NCI-H146 treated with DMSO at 0.1 percent for 48 hours (cell line): ENCODE results near the gene PSMB3.

Experiments
- DNase-seq: peaks from one replicate; lab custom pipeline; 2025; ENCODE audit not compliant: unreplicated experiment; lab: John Stamatoyannopoulos, UW

The PSMB3 gene

DNA sequence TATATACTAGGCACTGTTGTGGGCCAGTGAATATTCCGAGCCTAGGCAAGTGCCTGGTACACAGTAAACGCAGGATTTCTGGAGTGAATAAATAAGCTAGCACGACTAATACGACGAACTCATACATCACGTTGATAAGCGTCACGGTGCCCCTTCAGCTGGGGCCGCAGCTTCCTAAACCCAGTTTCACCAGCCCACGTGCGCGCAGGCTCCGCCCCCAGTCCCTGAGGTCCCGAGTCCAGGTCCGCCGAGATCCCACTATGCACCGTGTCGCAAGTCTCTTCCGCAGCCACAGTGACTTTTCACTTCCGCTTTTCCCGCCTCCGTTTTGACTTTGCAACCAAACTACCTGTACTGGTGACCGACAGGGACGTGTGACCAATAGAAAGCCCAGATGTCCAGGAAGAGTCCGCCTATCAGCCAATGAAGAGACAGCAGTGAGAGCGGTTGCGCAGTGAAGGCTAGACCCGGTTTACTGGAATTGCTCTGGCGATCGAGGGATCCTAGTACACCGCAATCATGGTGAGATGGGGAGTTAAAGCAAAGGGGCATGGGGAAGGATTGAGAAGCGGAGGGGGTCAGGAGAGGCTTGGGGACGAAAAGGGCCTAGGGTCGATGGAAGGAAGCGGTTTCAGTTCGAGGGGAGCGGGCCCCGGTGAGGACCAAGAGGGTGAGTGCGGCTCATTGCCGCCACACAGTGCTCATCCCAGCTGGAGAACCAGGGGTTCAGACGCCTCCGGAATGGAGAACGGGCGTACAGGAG, at the start of gene PSMB3:
TSS of gene PSMB3 (plus strand) at position 434 of the 763 bp plus-strand sequence. CDS start at position 520, 86 bp downstream.
- peak; percentile 99 for DNase-seq

DNA sequence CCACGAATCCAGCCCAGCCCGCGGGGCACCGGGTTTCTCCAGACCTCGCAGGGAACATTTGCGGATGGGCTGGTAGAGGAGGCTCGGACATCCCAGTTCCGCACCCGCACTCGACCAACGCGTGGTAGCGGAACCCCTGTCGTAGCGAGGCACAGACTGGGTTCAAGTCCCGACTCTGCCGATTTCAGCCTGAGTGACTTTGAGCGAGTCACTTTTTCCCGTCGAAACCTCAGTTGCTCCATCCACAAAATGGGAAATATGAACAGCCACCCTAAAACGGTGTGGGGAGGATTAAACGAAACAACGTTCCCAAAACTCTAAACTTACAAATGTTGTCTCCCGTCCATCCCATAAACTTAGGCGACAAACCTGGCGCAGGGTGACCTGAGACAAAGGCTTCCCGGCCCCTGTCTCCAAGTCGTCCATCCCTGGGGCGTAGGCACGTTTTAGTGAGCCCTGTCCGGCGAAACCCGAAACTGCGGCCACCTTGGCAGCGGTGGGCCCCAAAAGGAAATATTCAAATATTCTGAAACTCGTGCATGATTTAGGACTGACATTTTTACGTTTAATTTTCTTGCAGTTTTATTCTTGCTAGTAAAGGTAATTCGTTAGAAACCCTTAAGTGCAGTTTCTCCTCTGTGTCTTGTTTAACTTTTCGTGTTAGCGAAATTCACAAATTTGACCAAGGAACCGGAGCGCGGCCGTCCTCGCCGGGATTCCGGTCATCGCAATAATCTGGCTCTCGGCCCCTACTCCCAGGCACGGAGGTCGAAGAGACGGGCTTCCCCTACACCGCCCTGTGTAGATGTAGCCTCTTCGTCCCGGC, 49.4 kb upstream of the PSMB3 start:
- DNase-seq = no peak

DNA sequence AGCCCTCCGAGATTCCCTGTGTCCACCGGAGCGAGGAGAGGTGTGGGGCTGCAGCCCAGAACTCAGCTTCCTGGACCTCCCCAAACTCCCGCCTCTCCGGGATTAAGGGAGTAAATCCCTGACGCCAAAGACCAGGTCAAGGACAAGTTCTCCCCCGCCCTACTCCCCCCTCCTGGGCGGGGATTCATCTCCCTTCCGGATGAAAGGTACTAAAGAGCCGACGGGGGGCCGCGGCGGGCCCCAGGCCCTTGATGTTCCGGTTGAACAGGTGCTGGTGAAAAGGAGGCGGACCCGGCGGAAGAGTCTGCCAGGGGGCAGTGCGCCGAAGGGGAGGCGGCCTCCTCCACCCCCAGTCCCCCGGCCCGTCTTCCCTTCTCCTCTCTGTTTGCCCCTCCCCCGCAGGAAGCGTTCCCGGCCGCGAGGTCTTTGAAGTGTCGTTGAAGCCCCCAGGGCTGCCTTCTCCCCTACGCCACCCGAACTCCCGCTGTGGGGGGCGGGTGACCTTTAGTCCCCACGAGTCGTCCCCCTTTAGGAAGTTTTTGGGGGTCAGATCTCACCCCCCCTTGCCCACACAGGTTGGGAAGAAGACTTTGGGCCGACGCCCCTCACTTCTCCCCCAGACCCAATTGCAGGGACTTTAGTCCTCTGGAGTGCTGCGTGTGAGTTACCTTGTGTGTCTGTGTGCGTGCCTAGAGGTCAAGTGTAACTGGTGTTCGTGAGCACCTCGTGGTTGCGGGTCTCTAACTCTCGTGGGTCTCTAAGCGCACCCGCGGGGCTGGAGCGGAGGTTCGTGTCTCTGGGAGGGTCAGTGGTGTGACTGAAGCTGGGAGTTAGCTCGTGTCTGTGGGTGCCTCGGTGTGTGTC, 48.6 kb upstream of the PSMB3 start:
- DNase-seq = peak; percentile 95

DNA sequence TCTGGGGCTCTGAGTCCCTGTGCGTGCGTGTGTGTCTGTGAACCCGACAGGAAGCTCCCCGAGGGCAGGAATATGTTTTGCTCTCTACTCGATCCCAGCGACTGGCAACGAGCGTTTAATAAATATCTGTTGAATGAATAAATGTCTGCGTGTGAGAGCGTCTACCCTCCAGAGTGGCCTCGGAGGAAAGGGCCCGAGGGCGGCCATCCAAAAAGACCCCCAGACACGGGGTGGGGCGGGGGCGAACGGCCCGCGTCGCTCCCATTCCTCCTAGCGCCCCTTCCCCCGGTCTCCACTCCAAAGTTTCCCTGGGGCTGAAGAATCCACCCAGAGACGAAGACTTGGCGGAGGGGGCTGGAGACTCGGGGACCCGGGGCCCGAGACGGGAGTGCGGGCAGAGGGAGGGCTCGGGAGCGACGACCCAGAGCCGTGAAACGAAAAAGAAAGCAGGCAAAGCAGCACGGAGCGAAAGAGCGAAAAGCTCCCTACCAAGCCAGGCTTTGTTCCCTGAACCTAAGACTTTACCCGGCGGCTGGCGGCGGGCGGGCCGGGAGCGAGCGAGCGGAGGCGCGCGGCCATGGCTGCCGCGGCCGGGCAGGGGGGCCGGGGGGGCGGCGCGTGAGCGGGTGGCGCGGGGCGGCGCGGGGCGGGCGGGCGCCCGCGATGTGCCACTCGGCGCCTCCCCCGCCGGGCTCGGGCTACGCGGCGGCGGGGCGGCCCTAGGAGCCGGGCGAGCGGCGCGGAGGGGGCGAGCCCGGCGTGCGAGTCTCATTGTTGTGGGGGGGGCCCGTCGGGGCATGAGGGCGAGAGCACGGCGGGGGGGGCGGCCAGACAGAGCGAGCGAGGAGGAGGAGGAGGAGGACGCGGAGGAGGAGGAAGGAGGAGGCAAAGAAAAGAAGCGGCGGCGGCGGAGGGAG, 47.7 kb upstream of the PSMB3 start, which contains the start of gene MLLT6:
TSS of gene MLLT6 (plus strand) at position 668 of the 917 bp plus-strand sequence. CDS start 360 bp downstream, outside the sequence.
- peak; percentile 44 for DNase-seq

DNA sequence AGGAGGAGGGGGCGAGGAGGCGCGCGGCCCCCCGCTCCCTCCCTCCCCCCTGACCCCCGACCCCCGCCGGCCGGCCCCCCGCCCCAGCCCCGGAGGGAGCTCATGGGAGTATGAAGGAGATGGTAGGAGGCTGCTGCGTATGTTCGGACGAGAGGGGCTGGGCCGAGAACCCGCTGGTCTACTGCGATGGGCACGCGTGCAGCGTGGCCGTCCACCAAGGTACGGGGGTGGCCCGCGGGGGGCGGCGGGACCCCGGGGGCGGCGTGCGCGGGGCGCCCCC, 47.1 kb upstream of the PSMB3 start:
- peak; percentile 40 for DNase-seq

DNA sequence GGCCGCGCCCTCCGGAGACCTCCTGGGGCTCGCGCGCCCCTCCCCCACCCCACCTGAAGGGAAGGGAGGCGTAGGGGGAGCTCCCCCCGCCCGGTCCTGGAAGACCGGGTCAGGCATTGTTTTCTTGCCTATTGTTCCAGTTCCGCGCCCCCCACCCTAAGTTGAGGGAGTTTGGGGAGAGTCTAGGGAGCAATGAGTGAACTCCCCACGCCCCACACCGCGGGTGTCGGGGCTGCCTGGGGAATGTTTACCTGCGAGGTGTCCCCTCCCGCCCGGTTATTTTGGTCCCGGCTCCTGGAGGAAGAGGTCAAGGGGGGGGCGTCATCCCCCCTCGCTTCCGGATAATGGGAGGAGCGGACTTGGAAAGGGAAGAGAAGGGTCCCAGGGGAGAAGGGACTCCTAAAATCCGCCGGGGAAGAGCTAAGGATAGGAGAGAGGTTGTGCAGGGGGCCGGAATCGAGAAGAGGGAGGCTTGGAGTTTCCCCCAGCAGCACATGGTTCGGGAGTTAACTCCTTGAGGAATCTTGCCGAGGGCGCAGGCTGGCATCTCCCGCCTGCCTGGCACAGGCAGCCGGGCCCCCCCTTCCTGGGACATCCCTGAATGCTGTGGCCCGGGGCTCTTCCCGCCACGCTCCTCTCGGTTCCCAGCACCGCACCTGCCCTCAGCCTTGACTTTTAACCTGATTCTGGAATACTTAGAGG, 46.6 kb upstream of the PSMB3 start:
- DNase-seq = no peak

DNA sequence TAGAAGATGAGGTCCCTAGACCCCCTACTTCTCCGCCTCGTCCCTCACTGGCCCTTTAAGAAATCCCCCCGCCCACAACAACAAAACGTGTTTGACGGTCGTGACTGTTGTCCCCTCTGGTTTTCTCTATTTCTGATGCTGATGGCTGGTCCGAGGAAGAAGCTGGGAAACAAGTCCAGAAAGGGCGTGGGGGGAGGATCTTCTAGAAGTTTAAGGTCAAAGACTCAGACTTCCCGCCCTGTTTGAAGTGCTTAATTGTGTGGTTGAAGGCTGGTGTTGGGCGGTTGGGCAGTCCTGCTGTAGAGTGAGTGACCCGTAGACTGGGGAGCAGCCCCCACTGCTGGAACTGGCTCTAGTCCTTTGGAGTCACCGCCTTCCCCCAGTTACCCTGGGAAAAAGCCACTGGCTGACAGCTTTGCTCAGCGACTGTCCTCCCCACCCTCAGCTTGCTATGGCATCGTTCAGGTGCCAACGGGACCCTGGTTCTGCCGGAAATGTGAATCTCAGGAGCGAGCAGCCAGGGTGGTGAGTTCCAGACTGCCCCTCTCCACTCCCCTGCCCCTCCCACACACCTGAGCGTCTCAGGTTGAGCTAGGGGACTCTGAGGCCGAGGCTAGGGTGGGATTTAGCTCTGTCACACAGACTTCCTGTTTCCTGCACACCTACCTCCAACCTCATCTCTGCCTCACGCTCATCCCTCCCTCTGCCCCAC, 45.9 kb upstream of the PSMB3 start:
- no peak for DNase-seq

DNA sequence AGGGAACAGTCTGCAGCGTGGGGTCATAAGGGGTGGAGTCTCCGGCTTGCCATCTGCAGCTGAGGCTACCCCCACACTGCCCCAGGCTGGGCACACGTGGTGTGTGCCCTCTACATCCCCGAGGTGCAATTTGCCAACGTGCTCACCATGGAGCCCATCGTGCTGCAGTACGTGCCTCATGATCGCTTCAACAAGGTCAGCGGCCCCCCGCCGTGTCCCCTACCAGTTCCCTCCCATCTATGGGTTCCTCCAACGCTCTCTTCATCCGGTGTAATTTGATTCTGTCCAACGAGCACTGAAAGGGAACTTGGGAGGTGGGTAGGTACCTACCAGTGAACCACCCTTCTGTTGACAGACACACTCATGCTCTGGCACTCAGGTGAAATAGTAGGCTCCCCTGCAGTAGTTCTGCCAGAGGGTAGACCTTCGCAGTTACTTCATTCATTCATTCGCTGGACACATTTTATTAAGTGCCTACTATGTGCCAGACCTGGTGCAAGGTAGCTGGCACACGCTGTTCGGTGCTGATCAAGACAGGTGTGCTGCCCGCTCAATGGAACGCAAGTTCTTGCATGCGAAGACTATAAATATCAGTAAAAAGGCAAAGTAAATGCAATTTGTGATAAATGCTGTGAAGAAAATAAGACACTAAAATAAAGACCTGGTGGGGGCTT, 44.7 kb upstream of the PSMB3 start:
- no peak for DNase-seq

DNA sequence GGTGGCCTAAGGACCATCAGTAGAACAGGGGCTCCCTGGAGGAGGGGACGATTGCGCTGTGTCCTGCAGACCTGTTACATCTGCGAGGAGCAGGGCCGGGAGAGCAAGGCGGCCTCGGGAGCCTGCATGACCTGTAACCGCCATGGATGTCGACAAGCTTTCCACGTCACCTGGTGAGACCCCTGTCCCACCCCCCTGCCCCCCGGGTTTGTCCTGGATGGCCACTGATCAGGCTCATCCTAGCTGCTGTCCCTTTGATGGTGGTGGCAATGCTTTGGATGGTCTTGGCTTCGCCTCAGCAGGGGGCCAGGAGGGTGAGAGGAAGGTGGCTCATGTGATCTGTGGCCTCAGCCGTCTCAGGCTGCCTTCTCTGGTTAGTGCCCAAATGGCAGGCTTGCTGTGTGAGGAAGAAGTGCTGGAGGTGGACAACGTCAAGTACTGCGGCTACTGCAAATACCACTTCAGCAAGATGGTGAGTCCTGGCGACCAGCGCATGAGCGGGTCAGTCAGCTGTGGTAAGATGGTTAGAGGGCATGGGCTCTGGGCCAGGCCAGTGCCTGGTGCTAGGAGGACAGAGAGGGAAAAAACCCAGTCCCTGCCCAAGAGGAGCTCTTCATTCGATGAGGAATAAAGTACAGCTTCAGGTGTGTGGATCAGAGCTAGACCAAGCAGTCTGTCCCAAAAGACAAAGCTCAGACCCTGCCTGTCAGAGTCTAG, 43.3 kb upstream of the PSMB3 start:
- no peak for DNase-seq

DNA sequence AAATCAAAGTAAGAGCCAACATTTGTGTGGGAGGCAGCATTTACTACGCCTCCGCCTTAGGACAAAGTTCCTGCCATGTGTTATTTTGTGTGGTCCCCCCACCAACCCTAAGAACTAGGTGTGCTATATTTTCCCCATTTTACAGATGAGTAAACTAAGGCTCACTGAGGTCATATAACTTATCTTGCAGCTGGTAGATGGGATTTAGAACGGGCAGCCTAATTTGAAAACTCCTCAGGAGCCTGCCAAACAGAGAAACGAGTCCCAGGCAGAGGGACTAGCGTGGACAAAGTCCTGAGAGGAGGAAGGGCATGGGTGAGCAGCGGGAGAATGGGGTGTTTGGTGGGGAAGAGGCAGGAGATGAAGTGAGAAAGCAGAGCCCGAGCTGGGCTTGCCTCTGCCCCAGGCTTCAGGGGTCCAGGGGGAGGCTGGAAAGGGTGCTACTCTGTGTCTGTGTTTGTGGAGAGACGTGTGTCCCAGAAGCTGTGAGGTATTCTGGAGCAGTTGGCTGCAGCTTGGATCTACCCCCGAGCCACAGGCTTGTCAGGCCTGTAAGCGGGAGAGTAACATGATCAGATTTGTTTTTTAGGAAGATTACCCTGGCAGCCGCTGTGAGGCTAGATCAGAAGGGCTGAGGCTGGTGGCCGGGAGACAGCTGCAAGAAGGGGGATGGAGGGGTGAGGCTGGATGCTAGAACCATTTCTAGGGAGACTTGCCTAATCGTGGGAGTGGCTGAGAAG, 42.5 kb upstream of the PSMB3 start:
- DNase-seq = no peak

DNA sequence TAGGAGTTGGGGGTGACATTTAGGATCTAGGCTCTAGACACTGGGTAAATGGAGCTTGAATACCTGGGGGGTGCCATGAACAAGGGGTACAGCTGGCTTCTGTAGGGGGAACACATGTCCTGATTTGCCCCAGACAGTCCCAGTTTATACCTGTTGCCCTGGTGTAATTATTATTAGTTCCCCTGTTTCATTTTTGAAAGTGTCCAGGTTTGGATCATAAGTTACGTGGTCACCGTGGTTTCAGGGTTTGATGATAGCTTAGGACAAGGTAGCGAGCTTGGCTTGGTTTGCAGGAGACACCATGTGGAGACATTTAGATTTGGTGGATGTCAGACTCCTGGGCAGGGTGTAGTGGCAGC, 42.0 kb upstream of the PSMB3 start:
- DNase-seq = no peak

DNA sequence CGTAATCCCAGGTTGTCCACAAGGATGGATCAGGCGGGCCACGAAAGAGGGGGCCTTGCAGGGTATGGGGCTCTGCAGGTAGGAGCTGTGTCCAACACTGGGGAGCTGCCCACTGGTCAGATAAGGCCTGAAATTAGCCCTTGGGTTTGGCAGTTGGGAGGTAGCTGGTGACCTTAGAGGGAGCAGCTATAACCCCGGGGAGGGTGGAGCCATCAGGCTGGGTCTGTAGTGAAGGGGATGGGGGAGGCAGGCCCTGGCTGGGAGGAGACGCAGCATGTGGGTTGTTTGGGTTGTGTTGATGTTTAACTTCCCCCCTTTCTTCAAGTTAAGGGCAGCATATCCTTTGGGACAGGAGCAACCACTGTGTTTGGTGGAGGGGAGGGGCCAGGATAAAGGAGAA, 41.6 kb upstream of the PSMB3 start:
- no peak for DNase-seq

DNA sequence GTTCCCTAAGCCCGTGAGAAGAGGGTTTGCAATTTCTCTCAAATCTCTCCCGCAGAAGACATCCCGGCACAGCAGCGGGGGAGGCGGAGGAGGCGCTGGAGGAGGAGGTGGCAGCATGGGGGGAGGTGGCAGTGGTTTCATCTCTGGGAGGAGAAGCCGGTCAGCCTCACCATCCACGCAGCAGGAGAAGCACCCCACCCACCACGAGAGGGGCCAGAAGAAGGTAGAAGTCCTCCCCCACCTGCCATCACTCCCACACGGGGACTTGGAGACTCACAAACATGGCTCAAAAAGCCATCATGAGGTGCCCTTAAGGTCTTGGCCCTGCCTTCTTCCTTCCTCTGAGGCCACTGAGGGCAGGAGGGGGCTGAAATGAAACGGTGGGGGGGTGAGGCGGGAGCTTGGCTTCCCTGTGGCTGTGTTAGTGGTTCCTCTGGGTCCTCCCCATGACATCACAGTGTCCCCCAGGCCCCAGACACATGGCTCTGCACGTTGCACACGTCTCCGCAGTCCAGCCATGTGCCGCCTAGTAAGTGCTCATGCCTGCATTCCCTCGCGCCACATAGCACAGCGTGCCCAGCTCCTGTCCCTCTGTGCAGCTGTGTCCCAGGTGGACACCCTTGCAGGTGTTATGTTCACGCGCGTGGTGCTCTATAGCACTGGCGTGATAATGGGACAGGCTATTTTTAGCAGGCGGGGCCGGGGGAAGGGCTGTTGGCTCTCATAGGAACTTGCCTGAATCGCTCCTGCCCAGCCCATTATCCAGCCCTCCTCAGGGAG, 40.6 kb upstream of the PSMB3 start:
- no peak for DNase-seq

DNA sequence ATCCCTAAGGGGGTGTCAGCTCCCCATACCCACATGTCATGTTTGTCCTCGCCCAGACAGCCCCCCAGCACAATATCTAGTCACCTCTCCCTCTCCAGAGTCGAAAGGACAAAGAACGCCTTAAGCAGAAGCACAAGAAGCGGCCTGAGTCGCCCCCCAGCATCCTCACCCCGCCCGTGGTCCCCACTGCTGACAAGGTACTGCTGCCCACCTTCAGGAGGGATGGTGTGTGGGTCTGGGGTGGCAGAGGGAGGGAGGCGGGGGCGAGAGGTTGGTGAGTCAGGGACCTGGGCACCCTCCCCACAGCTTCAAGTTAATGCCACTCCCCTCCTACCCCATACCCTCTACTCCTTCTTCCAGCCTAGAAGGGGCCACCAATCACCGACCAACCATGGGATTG, 39.9 kb upstream of the PSMB3 start:
- DNase-seq = no peak

DNA sequence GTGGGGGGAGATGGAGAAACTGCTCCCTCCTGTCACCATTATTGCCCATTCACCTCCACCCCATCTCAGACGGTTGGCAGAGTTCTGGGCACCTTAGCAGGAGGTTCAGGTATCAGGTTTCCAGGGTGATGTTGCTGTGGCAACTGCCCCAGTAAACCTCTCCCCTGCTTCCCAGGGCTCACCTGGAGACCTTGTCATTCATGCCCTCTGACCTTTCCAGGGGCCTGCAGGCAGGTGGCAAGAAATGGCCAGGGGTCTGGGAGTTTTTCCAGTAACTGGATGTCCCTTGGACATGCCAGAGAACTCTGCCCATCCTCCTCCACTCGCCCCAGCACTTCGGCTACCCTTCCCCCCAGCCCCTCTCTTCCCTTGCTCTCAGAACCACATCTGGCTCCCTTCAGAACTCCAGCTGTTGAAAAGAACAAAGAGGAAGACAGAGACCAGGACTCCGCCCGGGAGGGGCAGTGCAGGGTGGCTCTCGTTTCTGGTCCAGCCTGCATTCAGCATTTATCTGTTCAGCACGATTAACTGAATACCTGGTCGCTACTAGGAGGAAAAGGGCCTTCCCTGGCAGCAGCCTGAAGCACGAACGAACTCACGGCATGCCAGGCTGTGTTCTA, 39.0 kb upstream of the PSMB3 start:
- DNase-seq = no peak
